SK-MEL-5 (cell line): ENCODE data around the gene SELENOM. TPM values are rescaled to one million over a fixed set of nuclear protein-coding genes. Genes with fewer than 3 reads are reported as not detected.
"Not testable (repeated sequence)": the region's sequence is repeated elsewhere in the genome, so short reads cannot be mapped to it uniquely, and the experiment has no call there.

Source experiments
- DNase-seq: peaks from one replicate; pipeline ENCODE4 v3.0.0-alpha.2; 2016; ENCODE audit warnings: low read depth, low spot score
- in situ Hi-C: cut with HindIII; loops from 2 replicates; pipeline ENCODE4 v1.10.0; 2016; ENCODE audit warnings: low sequenced_read_pairs, high pct_unique_total_duplicates, low pct_unique_long_range_greater_than_20kb
- total RNA-seq: library from RNA; depleted of rRNA; stranded (reverse); fragments of >200 nt; shearing (Covaris generic); gene quantifications from 2 replicates; pipeline ENCODE4 v1.2.3, GENCODE V29; 2014; rRNA removed

Gene SELENOM
- total RNA-seq, 1 experiment from 2014 or later: 2.0 TPM

- in situ Hi-C loops, DNase-seq: not testable (repeated sequence)
Measured at GRCh38 chr22:31073125-31073524, 34.2 kb downstream of the SELENOM start.

- in situ Hi-C loops, DNase-seq: not testable (repeated sequence)
Measured at GRCh38 chr22:31069691-31070314, 37.6 kb downstream of the SELENOM start.

GRCh38 chr22:31068970-31069369, 38.4 kb downstream of the SELENOM start:
- in situ Hi-C loops: no loop called here

DNA sequence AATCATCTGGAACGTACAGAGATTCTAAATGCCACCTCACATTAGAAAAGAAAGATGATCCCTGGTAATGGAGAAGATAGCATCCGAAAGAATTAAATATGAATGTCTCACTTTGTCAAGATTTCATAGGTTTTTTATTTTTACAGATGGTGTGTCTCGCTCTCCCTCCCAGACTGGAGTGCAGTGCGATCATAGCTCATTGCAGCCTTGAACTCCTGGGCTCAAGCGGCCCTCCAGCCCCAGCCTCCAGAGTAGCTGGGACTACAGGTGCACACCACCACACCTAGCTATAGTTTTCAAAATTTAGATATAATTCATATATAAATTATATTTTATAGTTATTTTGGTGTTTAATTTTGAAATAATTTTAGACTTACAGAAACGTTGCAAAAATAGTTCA, 43.0 kb downstream of the SELENOM start:
- DNase-seq: no peak
- in situ Hi-C loops: no loop called here

More at GRCh38 chr22:31068970-31069369, 38.4 kb downstream of the SELENOM start:
- DNase-seq: no peak

- in situ Hi-C loops: no loop called here
- no peak for DNase-seq
Measured at GRCh38 chr22:31062566-31063230, 44.7 kb downstream of the SELENOM start.

DNA sequence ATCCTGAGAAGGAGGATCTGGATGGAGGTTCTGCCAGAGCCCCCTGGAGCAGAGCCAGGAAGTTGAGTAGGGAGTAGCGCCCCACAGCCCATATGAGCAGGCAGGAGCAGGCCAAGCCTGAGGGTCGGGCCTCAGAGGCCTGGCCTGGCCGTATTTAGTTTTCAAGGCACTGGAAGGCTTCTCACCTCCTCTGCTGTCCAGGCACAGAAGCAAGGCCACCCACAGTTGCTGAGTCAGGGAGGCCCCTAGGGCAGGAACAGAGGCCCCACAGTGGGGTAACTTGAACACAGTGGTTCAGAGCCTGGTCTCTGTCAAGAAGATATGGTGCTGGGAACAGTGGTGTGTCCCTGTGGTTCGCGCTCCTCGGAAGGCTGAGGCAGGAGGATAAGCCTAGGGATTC, 47.7 kb downstream of the SELENOM start:
- in situ Hi-C loops, DNase-seq: not testable (repeated sequence)

- in situ Hi-C loops: no loop called here
- DNase-seq: no peak
Measured at GRCh38 chr22:31056986-31057599, 50.3 kb downstream of the SELENOM start.

GRCh38 chr22:31055635-31056159, 51.7 kb downstream of the SELENOM start:
- in situ Hi-C loops: no loop called here
- peak; percentile 68 for DNase-seq

GRCh38 chr22:31055117-31055634, 52.2 kb downstream of the SELENOM start:
- in situ Hi-C loops: no loop called here
- no peak for DNase-seq

Other genes with a start within 250 kb of the SELENOM start
- gene MORC2, start 138.8 kb downstream of the SELENOM start, total RNA-seq: 4.4 and 7.3 TPM in 2 replicates
- gene TUG1, start 138.3 kb downstream of the SELENOM start, total RNA-seq: 37.1 and 44.2 TPM in 2 replicates
- gene SMTN, start 26.2 kb downstream of the SELENOM start, total RNA-seq: 10.1 and 11.4 TPM in 2 replicates
- gene INPP5J, start 15.4 kb upstream of the SELENOM start, total RNA-seq: 0.19 and 0.26 TPM in 2 replicates
- gene PLA2G3, start 32.9 kb upstream of the SELENOM start, total RNA-seq: 0.03 TPM in 1 of 2 replicates, not detected in the other
- 63.5 and 68.7 TPM in 2 replicates for gene RNF185, start 52.6 kb upstream of the SELENOM start, total RNA-seq
- 36.6 and 43.9 TPM in 2 replicates for gene LIMK2, start 104.7 kb upstream of the SELENOM start, total RNA-seq
- gene PIK3IP1, start 184.9 kb upstream of the SELENOM start, total RNA-seq: 2.3 and 2.7 TPM in 2 replicates
- gene PATZ1, start 238.8 kb upstream of the SELENOM start, total RNA-seq: 23.4 and 25.2 TPM in 2 replicates